Pulmonary artery endothelial cell (primary cell): ENCODE measurements around the gene TANC1. TPM values are rescaled to one million over a fixed set of nuclear protein-coding genes. Genes with fewer than 3 reads are reported as not detected.
"Not testable (repeated sequence)": the region's sequence is repeated elsewhere in the genome, so short reads cannot be mapped to it uniquely, and the experiment has no call there.

Experiments used
- DNase-seq: peaks from one replicate; pipeline ENCODE4 v3.0.0-alpha.2; 2011; ENCODE audit warnings: low read depth, low spot score
- total RNA-seq: library from RNA; depleted of rRNA; stranded (reverse); fragments of >200 nt; gene quantifications from 2 replicates; pipeline ENCODE4 v1.2.3, GENCODE V29; 2014

Gene TANC1
- total RNA-seq, 1 donor from 2014 or later: 55.0 TPM

DNA sequence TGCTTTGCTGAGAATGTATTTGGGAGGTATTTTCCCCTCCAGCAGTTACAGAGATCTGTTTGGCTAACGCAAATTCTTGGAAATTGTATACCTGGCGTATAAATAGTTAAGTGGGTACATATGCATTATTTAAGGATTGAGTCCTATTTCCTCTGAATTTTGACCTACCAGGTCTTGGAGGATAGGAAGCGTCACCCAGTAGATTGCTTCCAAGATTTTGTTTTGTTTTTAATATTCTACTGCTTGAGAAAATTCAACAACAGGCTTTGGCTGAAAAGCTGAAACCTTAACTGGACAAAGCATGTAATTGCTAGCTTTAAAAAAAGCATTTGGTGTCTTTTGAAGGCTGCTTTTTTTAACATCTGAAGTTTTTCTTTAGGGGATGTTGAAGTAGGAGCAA lies 168.0 kb downstream of the TANC1 start:
- DNase-seq: no peak

DNA sequence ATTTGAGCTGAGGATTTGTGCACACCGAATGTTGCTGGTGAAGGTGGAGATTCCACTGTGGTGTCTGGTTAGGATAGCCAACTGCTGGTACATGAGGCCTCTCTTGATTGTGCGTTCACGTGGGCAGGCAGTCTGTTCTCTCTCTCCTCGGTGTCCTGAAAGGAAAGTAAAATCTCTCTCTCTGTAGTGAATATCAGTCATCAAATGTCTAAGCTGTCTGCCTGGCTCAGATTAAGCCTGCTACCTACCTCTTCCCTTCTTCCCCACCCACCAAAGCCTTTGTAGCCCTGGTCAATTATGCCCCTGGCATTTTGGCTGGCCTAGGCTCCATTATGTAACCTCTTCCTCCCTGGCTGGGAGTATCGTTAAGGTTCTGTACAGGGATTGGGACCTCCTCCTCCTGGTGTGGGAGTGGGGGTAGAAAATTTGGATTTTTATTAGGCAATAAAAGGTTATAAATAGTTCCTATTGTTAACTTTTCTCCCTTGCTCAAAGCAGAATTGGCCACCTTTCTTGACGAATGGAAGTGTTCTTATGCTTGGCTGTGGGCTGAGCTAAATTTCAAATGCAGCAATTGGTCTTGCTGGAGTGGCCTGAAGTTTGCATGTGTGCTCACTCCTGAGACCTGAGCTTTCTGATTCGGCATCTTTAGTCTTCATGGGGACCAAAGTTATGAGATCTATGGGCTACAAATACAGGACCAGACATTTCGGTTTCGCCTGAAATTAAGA lies 169.2 kb downstream of the TANC1 start:
- DNase-seq: no peak

DNA sequence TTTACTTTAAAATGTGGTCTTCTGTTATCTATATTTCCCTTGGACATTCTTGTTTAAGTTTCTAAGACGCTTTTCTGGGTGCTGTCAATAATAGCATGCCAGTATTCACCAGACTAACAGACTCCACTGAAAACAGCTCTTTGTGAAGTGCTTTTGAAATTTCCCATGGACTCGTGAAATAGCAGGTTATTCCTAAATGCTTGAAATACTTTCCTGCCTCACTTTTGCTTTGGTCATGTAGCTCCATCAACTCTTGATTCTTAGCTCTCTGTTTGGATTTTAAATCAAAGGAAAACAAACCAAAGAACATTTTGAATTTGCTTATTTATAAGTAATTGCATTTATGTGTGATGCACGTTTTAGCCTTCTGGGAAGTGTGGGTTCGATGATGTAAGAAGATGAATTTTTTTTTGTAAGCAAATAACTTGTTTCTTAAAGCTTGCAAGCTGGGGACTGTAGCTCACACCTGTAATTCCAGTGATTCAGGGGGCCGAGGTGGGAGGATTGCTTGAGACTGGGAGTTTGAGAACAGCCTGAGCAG lies 170.3 kb downstream of the TANC1 start:
- DNase-seq: no peak

DNA sequence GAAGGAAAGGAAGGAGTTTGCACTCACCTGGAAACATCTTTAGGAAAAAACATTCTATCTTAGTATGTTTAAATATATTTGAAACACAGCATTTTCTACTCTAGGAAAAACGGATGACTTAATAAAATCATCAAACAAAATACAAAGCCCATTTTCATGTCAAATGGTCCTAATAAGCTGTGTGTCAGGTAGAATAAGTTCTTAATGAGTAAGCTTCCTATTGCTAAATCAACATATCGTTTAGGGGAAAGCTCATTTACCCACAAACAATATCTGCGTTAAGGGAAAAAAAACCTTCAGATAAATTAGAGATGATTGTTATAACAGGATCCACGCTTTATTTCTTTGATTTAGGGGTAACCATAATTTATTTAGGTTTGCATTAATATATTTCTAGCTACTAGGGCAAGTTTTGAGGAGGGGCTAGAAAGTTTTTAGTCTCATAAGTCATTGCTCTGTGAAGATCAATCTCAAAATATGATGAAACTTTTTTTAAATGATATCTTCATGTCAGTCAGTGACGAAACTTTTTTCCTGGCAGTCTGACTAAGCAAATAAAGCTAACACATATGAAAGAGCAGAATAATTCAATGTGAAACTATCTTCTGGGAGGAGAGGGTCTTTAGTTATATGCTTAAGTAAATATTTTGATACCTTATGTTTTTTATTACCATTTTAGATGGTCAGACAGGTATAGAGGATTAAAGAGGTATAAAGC lies 170.9 kb downstream of the TANC1 start:
- no peak for DNase-seq

DNA sequence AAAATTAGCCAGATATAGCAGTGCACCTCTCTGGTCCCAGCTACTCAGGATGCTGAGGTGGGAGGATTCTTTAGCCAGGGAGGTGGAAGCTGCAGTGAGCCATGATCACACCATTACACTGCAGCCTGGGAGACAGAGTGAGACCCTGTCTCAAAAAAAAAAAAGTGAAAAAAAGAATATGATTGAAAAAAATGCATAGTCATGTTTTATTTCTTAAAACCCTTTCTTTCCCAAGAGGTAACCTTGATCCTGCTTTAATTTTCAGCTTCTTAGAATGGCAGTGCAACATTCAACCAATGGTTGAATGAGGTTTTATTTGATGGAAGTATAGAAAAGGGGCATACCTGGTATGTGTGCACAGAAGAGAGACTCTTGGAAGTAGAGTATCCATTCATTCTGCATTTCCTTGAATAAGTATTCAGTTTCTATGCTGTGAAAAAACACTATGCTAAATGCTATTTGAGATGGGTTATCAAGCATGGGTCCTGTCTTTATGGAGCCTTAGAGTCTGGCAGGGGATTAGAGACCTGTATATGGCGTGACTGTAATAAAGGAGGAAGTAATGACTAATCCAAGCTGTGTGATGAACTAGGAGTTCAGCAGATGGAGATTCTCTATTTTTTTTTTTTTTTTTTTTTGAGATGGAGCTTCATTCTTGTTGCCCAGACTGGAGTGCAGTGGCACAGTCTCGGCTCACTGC lies 171.8 kb downstream of the TANC1 start:
- peak; percentile 71 for DNase-seq

DNA sequence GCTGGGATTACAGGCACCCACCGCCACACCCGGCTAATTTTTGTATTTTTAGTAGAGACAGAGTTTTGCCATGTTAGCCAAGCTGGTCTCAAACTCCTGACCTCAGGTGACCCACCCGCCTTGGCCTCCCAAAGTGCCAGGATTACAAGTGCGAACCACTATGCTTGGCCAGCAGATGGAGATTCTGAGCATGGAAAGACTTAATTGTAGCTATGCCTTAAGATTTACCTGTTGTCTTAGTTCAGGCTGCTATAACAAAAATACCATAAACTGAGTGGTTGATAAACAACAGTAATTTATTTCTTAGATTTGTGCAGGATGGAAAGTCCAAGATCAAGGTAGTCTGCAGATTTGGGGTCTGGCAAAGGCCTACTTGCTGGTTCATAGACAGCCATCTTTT lies 172.4 kb downstream of the TANC1 start:
- not testable (repeated sequence) for DNase-seq

DNA sequence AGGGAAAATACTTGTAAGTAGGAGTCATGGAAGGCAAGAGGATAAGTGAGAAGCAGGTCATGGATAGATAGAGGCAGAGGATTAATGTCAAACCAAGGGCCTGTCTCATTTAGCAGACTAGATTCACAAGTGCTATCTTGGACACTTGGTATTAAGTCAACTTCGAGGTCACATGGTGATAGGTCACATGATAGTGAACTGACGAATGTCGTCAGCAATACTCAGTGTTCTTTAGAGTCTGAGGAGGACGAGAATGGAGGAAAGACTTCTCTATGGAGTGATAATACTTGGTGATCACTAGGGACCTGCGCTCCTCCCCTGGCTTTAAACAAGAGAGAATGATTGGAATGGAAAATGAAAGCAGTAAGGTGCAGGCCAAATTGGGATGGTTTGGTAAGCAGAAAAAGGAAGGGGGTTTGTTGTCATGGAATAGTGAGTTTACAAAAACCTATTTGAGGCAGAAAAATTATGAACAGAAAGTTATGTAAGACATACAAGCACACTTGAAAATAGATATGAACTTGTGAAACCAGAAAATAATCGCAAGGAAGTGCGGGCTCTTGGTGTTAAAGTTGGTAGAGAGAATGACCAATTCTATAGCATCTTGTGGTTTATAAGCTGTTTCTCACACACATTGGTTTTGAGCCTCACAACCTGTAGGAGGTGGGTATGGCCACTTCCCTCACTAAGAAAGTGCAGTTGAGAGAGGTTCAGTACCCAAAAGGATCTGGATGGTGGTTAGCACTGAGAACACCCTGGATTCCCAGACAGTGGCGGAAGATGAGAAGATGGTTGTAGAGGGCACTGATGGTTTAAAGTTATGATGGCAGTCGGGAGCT lies 176.6 kb downstream of the TANC1 start:
- no peak for DNase-seq

DNA sequence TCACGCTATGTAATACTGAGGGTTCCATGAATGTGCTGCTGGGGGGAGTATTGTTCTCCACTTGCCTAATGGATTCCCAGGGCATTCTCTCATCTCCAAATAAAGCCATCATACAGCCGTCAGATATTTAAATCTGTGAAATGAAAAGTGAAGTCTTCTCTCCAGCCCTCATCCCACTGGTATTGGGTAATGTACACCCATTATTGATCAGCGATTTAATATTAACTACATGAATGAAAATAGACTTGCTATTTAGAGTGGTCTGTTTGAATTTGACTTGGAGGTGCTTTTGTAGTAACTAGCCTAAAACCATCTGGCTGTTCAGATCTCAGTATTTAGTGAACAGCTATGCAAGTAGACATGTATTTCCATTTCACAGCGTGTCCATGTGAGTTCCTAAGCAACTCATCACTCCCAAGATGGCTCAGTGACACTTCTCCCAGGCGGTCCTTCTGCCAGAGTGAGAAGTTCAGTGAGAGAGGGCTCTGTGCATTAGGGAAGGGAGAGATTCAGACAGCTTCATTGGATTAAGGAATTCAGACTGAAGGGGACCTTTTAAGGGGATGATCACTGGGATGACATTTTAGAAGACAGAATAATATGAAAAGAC lies 177.4 kb downstream of the TANC1 start:
- no peak for DNase-seq

DNA sequence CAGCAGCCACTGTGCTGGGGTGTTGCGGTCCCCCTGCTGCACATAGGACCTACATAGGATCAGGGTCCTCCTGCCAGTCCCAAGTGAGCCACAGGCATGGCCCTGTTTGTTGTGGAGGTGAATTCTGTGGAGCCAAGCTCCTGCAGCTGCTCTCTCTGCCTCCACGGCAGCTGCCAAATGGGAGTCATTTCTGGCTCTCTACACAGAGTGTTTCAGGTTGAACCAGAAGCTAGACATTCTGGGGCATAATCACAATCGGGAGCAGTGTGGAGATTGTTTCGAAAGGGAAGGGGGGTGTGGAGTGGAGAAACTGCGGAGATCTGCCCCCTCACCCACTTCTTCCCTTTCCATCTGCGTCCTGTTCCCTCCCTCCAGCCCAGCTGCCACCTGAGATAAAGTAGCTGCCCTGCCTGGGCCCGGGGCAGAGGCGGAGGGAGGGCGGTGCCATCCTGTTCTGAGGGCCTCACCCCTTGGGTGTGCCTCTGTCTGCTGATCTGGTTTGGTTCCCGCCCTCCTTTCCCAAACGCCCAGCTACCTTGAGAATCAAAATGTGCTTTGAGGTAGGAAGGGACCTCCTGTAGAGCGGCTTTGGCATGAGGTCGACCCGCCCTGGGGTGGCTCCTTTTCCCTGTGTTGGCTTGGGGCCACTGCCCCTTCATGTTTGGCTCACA lies 178.7 kb downstream of the TANC1 start:
- no peak for DNase-seq

DNA sequence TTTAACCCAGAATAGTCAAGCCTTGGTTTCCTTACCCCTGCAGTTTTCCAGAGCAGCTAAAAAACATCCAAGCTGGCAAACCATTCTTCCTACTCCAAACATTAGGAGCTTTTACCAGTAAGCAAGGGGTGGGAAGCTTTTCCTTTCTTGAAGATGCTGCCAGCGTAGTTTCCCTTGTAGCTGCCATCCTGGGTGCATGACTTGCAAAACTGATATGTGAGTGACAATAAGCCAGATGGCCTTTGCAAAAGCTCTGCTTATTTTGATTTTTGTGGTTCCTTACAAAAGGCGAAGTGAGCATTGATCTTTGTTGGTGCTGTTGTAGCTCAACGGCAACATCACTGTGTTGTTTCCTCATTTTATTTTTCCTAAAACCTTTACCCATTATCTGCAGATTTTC lies 179.2 kb downstream of the TANC1 start:
- no peak for DNase-seq

DNA sequence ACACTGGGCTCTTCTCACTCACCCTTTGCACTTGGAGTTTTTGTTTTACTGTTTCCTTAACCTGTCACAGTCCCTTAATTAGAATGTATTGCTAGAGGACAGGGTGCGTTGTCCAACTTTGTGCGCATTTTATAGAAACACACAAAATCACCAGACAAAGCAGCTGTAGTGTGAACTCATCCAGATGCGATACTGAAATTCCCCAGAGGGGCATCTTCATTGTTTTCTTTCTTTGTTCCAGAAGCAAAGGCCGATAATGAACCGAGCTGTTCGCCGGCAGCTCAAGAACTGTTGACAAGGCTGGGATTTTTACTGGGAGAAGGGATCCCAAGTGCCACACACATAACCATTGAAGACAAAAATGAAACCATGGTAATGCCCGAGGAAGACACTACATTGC lies 180.5 kb downstream of the TANC1 start:
- DNase-seq: no peak

DNA sequence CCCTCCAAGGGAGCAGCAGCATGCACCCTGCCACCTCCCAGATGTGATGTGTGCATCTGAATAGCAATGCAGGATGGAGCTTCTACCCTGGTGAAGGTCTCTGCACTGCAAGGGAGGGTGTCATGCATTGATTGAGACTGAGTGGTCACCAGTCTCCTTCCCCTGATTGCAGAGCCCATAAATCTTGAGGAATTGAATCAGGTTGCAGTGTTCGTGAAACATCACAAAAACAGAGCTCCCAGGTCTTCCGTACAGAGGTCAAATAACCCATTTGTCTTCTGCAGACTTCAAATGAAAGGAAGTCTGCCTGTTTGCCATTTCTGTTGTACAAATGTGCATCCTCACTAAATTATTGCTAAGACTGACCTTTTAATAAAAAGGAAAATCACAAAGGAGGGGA lies 181.3 kb downstream of the TANC1 start:
- no peak for DNase-seq

DNA sequence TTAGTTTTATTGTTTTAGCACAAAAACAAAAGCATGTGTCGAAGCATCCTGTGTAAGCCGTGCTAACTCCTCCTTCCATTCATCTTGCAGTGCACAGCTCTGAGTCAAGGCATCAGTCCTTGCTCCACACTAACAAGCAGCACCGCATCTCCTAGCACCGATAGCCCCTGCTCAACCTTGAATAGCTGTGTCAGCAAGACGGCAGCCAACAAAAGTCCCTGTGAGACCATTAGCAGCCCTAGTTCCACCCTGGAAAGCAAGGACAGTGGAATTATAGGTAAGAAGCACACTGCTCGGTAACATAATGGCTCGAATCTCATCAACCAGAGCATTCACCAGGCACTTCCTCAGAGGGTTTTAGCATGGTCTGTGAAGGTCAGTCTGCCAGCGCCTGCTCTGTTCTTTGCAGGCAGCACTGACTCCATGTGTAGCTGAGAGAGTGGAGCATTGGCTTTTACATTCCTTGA lies 181.9 kb downstream of the TANC1 start:
- DNase-seq: peak; percentile 52

DNA sequence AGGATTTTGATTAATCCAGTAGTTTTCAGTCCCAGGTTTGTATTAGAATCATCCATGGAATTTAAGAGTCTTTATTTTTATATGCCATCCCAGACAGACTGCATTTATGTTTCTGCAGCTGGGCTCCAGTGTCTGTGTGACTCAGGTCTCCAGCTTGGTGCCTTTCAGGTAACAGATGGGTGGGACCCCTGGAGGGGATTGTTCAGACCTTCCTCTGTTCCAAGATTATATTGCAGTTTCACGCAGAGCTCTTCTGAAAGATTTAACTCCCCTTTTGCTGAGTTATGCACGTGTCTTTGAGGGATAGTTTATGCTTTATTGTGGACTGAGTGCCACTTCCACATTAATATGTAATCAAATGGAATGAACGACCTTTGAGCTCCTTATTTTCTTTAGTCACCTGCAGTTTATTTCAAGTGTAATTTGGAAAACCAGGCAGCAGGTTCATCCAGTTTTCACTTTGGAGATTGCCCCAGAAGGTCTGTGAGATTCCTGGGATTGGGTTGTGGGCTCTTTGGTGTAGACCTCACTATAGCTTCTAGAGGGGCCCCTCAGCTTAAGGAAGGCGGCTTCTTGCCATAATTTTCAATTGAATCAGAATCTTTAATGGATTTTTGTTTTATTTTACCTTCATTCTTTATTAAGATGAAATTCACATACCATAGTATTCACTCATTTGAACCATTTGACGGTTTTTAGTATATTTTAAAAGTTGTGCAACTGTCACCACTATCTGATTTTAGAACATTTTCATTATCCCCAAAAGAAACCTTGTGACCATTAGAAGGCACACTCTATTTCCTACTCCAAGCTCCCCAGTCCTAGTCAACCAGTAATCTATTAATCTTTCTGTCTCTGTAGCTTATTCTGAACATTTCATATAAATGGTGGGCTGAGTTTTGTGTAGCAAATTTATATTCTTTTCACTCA lies 183.0 kb downstream of the TANC1 start:
- no peak for DNase-seq

DNA sequence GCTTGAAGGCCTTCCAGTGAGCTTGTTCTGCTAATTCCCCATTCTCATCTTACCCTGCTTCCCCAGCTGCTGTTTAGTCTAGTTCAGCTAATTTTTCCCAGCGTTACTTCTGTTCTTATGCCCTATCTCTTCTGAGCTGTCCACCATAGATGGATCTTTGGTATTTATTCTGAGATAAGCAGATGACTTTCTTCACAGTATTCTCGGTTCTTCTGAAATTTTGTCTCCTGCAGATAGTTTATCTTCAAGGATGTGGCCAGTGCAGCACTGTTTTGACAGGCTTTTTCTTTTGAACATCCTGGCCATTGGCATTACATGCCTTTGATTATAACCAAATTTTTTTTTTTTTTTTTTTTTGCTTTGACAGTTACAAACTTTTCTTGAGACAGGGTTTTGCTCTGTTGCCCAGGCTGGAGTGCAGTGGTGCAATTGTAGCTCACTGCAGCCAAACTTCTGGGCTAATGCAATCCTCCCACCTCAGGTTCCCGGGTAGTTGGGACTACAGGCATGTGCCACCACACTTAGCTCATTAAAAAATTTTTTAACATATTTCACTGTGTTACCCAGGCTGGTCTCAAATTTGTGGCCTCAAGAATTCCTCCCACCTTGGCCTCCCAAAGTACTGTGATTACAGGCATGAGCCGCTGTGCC lies 183.8 kb downstream of the TANC1 start:
- DNase-seq: no peak

DNA sequence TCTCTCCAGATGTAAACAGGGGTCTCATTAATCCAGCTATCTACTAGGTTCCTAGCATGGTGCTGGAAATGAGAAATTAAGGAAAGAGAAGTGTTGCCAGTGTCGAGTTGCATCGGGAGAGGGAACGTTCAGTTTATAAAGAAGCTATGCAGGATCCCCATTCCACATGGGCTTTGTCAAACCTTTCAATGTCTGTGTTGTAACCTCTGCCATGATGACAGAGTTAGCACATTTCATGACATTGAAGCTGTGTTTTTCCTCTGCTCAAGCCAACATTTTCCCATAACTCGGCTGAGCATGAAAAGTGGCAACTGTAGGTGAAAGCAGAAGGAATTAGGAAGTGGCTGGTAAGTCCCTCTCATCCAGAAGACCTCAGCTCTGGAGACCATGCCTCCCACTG lies 184.6 kb downstream of the TANC1 start:
- no peak for DNase-seq

DNA sequence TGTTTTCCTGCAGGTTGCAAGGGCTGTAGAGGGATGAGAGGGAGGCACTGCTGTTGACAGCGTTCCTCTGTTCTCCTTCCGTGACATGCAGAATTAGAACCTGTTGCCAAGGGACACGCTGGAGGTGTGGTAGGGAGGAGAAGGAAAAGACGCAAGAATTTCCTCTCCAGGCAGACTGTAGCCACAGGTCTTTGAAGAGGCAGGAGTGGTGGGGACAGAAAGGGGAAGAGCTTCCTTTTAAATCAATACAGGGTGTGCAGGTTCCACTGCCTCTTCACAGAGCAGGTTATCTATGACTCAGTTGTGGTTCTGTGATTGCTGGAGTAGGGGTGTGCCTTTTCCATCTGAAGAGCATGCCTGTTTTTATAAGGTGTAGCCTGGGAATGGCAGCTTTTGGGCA lies 185.0 kb downstream of the TANC1 start:
- DNase-seq: no peak

DNA sequence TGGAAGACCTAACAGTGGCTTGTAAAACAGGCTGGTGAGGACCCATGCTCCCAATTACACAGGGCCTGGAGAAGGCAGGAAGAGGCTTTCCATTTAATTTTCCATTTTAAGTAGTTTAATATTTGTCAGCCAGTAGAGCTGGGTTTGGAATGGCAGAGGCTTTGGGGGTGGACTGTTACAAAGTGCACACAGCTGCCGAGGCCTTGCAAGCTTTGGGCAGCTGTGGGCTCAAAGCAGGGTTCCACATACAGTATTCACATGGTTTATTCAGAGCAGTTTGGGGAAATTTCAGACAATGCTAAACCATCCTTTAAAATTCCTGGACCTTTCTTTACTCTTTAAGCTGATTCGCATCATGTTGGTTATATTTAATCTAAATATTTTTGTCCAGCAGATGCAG lies 185.5 kb downstream of the TANC1 start:
- DNase-seq: no peak

DNA sequence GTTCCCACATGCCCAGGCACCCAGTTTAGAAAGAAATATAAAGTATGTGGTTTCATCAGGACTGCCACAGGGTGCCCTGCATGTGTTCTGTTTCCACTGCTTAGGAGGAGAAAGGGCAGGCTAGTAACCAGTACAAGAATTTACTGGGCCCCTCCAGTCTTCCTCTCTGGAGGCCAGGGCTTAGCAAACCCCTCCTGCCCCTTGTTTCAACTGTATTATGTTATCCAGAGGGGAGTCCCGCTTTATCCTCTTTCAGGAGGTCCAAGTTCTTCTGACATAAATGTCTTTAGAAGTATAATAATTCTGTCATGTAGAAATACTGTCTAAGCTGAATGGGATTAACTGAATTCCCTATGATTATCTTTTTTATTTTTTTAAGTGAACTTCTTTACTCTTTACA lies 185.9 kb downstream of the TANC1 start:
- DNase-seq: no peak
